ENCODE results near the gene EPB41L4B.

GRCh38 chr9:109286981-109287380 lies 33.9 kb downstream of the EPB41L4B start:
- TF ChIP-seq CTCF (IDR thresholded peaks at IDR 0.05) (no peak), POLR2A (IDR thresholded peaks at IDR 0.05) (no peak)

Data from thyroid gland (tissue), 4 donors.